Fibroblast of lung (primary cell): ENCODE results near the gene CDKN2AIP. TPM values are rescaled to one million over a fixed set of nuclear protein-coding genes. Genes with fewer than 3 reads are reported as not detected.

Experiments used
- DNase-seq, 2 donors: peaks; one replicate each; pipeline versions ENCODE4 v3.0.0 to v3.0.0-alpha.2; 2010; ENCODE audit warnings: low read depth in 2 of 2
- H2AFZ ChIP-seq: 2 replicates; pipeline ENCODE4 v1.5.1; 2012; ENCODE audit warnings: low read length, control low read depth, inconsistent platforms
- H3K27ac ChIP-seq: 2 replicates; pipeline ENCODE4 v1.5.1; 2011; ENCODE audit warnings: low read length, control low read depth; ENCODE audit not compliant: insufficient read depth
- H3K27me3 ChIP-seq: 2 replicates; pipeline ENCODE4 v1.5.1; 2011; ENCODE audit warnings: mild to moderate bottlenecking, low read length; ENCODE audit not compliant: control insufficient read depth, insufficient read depth
- H3K36me3 ChIP-seq: 2 replicates; pipeline ENCODE4 v1.5.1; 2011; ENCODE audit warnings: low read length; ENCODE audit not compliant: control insufficient read depth, insufficient read depth
- H3K4me1 ChIP-seq: 2 replicates; pipeline ENCODE4 v1.5.1; 2011; ENCODE audit warnings: low read length; ENCODE audit not compliant: control insufficient read depth, insufficient read depth; ENCODE audit errors: extremely low read depth
- H3K4me2 ChIP-seq: 2 replicates; pipeline ENCODE4 v1.5.1; 2011; ENCODE audit warnings: low read length, control low read depth; ENCODE audit not compliant: insufficient read depth; ENCODE audit errors: extremely low read depth
- H3K4me3 ChIP-seq, 4 experiments: fragments of 200-600 bp in 1 of 4; sonication (generic) in 1 of 4; replicated peaks in 1 of 4; 2 replicates each; pipeline ENCODE4 v1.5.1; 2011 to 2016; ENCODE audit warnings: low read length in 4 of 4, low read depth in 3 of 4, mild to moderate bottlenecking in 3 of 4, control low read depth in 2 of 4, inconsistent platforms in 1 of 4, mixed read lengths in 1 of 4; ENCODE audit not compliant: insufficient read depth in 1 of 4; ENCODE audit errors: control extremely low read depth in 1 of 4
- H3K79me2 ChIP-seq: 2 replicates; pipeline ENCODE4 v1.5.1; 2012; ENCODE audit warnings: mild to moderate bottlenecking, low read length, inconsistent platforms; ENCODE audit not compliant: control insufficient read depth, insufficient read depth
- H3K9ac ChIP-seq: 2 replicates; pipeline ENCODE4 v1.5.1; 2011; ENCODE audit warnings: mild to moderate bottlenecking, low read length, control low read depth; ENCODE audit not compliant: insufficient read depth
- H3K9me3 ChIP-seq: 2 replicates; pipeline ENCODE4 v1.5.1; 2012; ENCODE audit warnings: low read depth, low read length; ENCODE audit not compliant: control insufficient read depth, insufficient read depth
- H4K20me1 ChIP-seq: 2 replicates; pipeline ENCODE4 v1.5.1; 2011; ENCODE audit warnings: low read length; ENCODE audit not compliant: control insufficient read depth, insufficient read depth; ENCODE audit errors: extremely low read depth
- EZH2 ChIP-seq: IDR thresholded peaks from 2 replicates; pipeline ENCODE4 v1.5.1; 2012; ENCODE audit warnings: low read length, control low read depth, mild to moderate bottlenecking; ENCODE audit errors: missing control alignments
- polyA plus RNA-seq, 2 donors: library from polyadenylated mRNA; depleted of rRNA in 1 of 2; stranded (reverse) in 1 of 2; unstranded in 1 of 2; fragments of >200 nt; gene quantifications; 2 replicates each; pipeline ENCODE4 v1.2.1, GENCODE V29; 2011 to 2012; ENCODE audit warnings: missing spikeins in 1 of 2
- total RNA-seq: library from RNA; depleted of rRNA; stranded (reverse); fragments of >200 nt; gene quantifications from 2 replicates; pipeline ENCODE4 v1.2.1, GENCODE V29; 2014
- TF ChIP-seq, protein P1 (sequence below), 2 donors: IDR thresholded peaks in 1 of 2; conservative IDR thresholded peaks in 1 of 2; 1 replicate in 1 of 2; 2 replicates in 1 of 2; pipeline ENCODE4 v1.5.1; 2011 to 2012; ENCODE audit warnings: low read length in 2 of 2, control low read depth in 1 of 2, inconsistent platforms in 1 of 2, low read depth in 1 of 2, mild to moderate bottlenecking in 1 of 2

CDKN2AIP gene
- total and polyA plus RNA-seq, 2 donors (not counting 1 experiment from before 2014, with no cell fraction given): 15.4 to 20.5 TPM

DNA sequence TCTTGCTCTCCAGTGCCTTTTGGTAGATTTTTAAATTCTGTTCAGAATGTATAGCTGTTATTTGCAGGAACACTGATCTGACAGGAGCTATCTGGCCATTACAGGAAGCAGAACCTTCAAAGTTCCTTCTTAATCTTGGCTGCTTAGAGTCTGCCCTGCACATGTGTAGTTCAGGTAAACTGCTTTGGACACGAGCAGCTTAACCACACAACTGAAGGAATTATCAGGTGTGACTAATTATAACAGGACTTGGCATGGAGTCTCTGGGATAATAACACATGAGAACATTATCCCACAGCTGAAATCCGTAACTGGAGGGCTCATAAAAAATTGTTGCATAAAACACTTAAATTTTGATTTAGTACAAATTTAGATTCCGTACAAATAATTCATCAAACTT, 48.8 kb downstream of the CDKN2AIP start:
- H3K79me2 ChIP-seq: no peaks in the 10 kb centered on the region
- H3K27ac ChIP-seq: no peak overlapping the region
- TF ChIP-seq, protein P1, sequence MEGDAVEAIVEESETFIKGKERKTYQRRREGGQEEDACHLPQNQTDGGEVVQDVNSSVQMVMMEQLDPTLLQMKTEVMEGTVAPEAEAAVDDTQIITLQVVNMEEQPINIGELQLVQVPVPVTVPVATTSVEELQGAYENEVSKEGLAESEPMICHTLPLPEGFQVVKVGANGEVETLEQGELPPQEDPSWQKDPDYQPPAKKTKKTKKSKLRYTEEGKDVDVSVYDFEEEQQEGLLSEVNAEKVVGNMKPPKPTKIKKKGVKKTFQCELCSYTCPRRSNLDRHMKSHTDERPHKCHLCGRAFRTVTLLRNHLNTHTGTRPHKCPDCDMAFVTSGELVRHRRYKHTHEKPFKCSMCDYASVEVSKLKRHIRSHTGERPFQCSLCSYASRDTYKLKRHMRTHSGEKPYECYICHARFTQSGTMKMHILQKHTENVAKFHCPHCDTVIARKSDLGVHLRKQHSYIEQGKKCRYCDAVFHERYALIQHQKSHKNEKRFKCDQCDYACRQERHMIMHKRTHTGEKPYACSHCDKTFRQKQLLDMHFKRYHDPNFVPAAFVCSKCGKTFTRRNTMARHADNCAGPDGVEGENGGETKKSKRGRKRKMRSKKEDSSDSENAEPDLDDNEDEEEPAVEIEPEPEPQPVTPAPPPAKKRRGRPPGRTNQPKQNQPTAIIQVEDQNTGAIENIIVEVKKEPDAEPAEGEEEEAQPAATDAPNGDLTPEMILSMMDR (conservative IDR thresholded peaks at IDR 0.05 in 1 of 2, IDR thresholded peaks at IDR 0.05 in 1 of 2; ENCODE audit: low read depth in 1 of 2, low read length in 2 of 2): no peak
- TF ChIP-seq EZH2: no peak
- no peak overlapping the region for H3K9ac ChIP-seq
- DNase-seq: no peak
- H3K4me3 ChIP-seq: no peak overlapping the region
- no peaks in the 10 kb centered on the region for H3K36me3 ChIP-seq
- no peaks in the 10 kb centered on the region for H4K20me1 ChIP-seq
- H3K27me3 ChIP-seq: no peaks in the 10 kb centered on the region
- no peaks in the 10 kb centered on the region for H3K9me3 ChIP-seq
- H3K4me2 ChIP-seq: peak overlapping the region; percentile 13
- H2AFZ ChIP-seq: peak overlapping the region; percentile 26
- H3K4me1 ChIP-seq: peaks cover 5% of the 10 kb centered on the region

DNA sequence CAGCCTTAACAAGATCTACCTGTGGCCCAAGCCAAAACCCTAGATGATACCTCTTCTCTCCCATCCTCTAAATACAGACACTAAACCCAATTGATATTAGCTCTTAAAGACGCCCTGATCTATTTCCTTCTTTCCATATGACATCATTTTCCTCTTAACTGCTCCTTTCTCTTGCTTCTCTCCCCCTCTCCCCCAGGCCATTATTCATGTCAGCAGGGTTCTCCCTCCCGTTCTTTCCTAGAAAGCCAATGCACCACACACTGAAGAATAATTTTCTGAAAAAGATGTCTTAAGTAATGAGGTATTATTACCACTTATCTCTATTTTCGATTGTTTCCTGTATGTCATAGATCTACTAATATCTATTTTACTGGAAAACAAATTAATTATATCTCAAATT, 50.7 kb downstream of the CDKN2AIP start:
- H3K4me3 ChIP-seq: no peak overlapping the region
- no peaks in the 10 kb centered on the region for H3K79me2 ChIP-seq

More for the DNA sequence above, 50.7 kb downstream of the CDKN2AIP start:
- TF ChIP-seq, protein P1 (conservative IDR thresholded peaks at IDR 0.05 in 1 of 2, IDR thresholded peaks at IDR 0.05 in 1 of 2; ENCODE audit: low read depth in 1 of 2, low read length in 2 of 2): no peak
- TF ChIP-seq EZH2: no peak
- Histone ChIP-seq H3K9ac (no peak overlapping the region), H3K4me1 (peaks cover 5% of the 10 kb centered on the region), H2AFZ (no peak overlapping the region), H4K20me1 (no peaks in the 10 kb centered on the region), H3K36me3 (no peaks in the 10 kb centered on the region), H3K9me3 (no peaks in the 10 kb centered on the region), H3K27ac (no peak overlapping the region), H3K4me2 (no peak overlapping the region), H3K27me3 (no peaks in the 10 kb centered on the region)
- DNase-seq: no peak

Other genes with a start within 250 kb of the CDKN2AIP start
- gene CLDN22, start 124.4 kb upstream of the CDKN2AIP start, total RNA-seq: under 0.01 TPM in 1 of 2 replicates, not detected in the other
- gene CLDN22, start 124.4 kb upstream of the CDKN2AIP start, polyA plus RNA-seq: not detected in 2 replicates
- gene CLDN24, start 122.2 kb upstream of the CDKN2AIP start, total RNA-seq: not detected in 2 replicates
- not detected in 2 replicates for gene CLDN24, start 122.2 kb upstream of the CDKN2AIP start, polyA plus RNA-seq
- gene ING2, start 60.4 kb downstream of the CDKN2AIP start, total RNA-seq: 5.4 and 7.9 TPM in 2 replicates
- gene ING2, start 60.4 kb downstream of the CDKN2AIP start, polyA plus RNA-seq: 12.1 and 12.6 TPM in 2 replicates
- 14.9 and 17.8 TPM in 2 replicates for gene RWDD4, start 214.5 kb downstream of the CDKN2AIP start, total RNA-seq
- 16.9 and 20.7 TPM in 2 replicates for gene RWDD4, start 214.5 kb downstream of the CDKN2AIP start, polyA plus RNA-seq
- gene TRAPPC11, start 214.7 kb downstream of the CDKN2AIP start, total RNA-seq: 46.2 and 46.6 TPM in 2 replicates
- gene TRAPPC11, start 214.7 kb downstream of the CDKN2AIP start, polyA plus RNA-seq: 31.4 and 36.4 TPM in 2 replicates